HepG2 (cell line): ENCODE results near the gene OR10S1. TPM values are rescaled to one million over a fixed set of nuclear protein-coding genes. Genes with fewer than 3 reads are reported as not detected.

Experiments used
- ATAC-seq: fragments of 200-7000 bp; cut with Tn5 transposase; 3 replicates; pipeline ENCODE4 v1.9.1; 2020; ENCODE audit warnings: mild to moderate bottlenecking, moderate library complexity
- BruUV-seq: library from RNA; stranded (reverse); fragments of 400-500 nt; replicated peaks from 2 replicates; lab custom pipeline; 2021; lab: Mats Ljungman, UMichigan
- CTCF ChIA-PET: fragments of 300-600 bp; formaldehyde crosslinking; extraction: SDS; loops from one replicate; lab custom pipeline; 2021; ENCODE audit warnings: low total read pairs, inconsistent platforms, low intra/inter-chr PET ratio; lab: Yijun Ruan, JAX
- POLR2A ChIA-PET: fragments of 350-600 bp; sonication (Branson Sonifier 250); formaldehyde crosslinking; loops from one replicate; lab custom pipeline; 2020; ENCODE audit warnings: antibody characterized with exemption, inconsistent platforms; lab: Yijun Ruan, JAX
- DNase-seq: peaks from one replicate; pipeline ENCODE4 v3.0.0-alpha.2; 2015; ENCODE audit warnings: low spot score
- FAIRE-seq: peaks from 3 replicates; lab custom pipeline; 2011; peaks lifted over from hg19 to GRCh38; lab: Jason Lieb, UNC
- H2AFZ ChIP-seq: one replicate; pipeline ENCODE4 v1.6.1; 2011; ENCODE audit warnings: low read length, inconsistent platforms
- H3K27ac ChIP-seq: fragments of 300-600 bp; 3 replicates; pipeline ENCODE4 v1.8.0; 2011; ENCODE audit warnings: mixed run types, mild to moderate bottlenecking, mixed read lengths, low read length, inconsistent platforms; ENCODE audit not compliant: insufficient read depth; ENCODE audit errors: extremely low read length
- H3K27me3 ChIP-seq, 2 experiments: fragments of 200-600 bp in 1 of 2; 2 replicates in 1 of 2; 3 replicates in 1 of 2; pipeline versions ENCODE4 v1.6.0 to v1.8.0; 2011; ENCODE audit warnings: low read length in 2 of 2, mild to moderate bottlenecking in 2 of 2, moderate library complexity in 2 of 2, inconsistent platforms in 1 of 2; ENCODE audit not compliant: insufficient read depth in 2 of 2, control insufficient read depth in 1 of 2
- H3K36me3 ChIP-seq, 2 experiments: fragments of 200-600 bp in 1 of 2; replicated peaks in 1 of 2; 2 replicates in 1 of 2; 3 replicates in 1 of 2; pipeline versions ENCODE4 v1.5.1 to v1.8.0; 2011; ENCODE audit warnings: low read length in 2 of 2, inconsistent platforms in 1 of 2; ENCODE audit not compliant: insufficient read depth in 2 of 2, control insufficient read depth in 1 of 2
- H3K4me1 ChIP-seq: 2 replicates; pipeline ENCODE4 v1.5.1; 2012; ENCODE audit warnings: low read length, inconsistent platforms; ENCODE audit not compliant: insufficient read depth
- H3K4me2 ChIP-seq: 2 replicates; pipeline ENCODE4 v1.6.0; 2011; ENCODE audit warnings: low read depth, low read length, inconsistent platforms
- H3K4me3 ChIP-seq, 3 experiments: fragments of 200-600 bp in 1 of 3; sonication (generic), shearing (Covaris generic) in 1 of 3; replicated peaks in 1 of 3; 2 replicates each; pipeline ENCODE4 v1.5.1; 2011 to 2016; ENCODE audit warnings: low read length in 3 of 3, inconsistent platforms in 2 of 3, low read depth in 2 of 3, mild to moderate bottlenecking in 2 of 3, control low read depth in 1 of 3, mixed read lengths in 1 of 3; ENCODE audit not compliant: insufficient read depth in 1 of 3
- H3K79me2 ChIP-seq: one replicate; pipeline ENCODE4 v1.6.1; 2011; ENCODE audit warnings: low read length, inconsistent platforms; ENCODE audit not compliant: insufficient read depth
- H3K9ac ChIP-seq: 2 replicates; pipeline ENCODE4 v1.6.0; 2011; ENCODE audit warnings: mild to moderate bottlenecking, low read depth, low read length, inconsistent platforms; ENCODE audit not compliant: insufficient read depth
- H3K9me3 ChIP-seq: 2 replicates; pipeline ENCODE4 v1.5.1; 2012; ENCODE audit warnings: mild to moderate bottlenecking, low read length
- H4K20me1 ChIP-seq: 2 replicates; pipeline ENCODE4 v1.6.0; 2011; ENCODE audit warnings: inconsistent platforms, mild to moderate bottlenecking, low read length, moderate library complexity; ENCODE audit not compliant: insufficient read depth
- FOXK2 ChIP-seq: fragments of 450-650 bp; IDR thresholded peaks from 2 replicates; pipeline ENCODE4 v1.6.1; 2016
- GFI1 ChIP-seq: sonication (generic); formaldehyde crosslinking; IDR thresholded peaks from 2 replicates; pipeline ENCODE4 v1.5.0; 2020; ENCODE audit warnings: missing genetic modification reagents, mild to moderate bottlenecking, borderline replicate concordance
- HDAC1 ChIP-seq: sonication (generic); formaldehyde crosslinking; IDR thresholded peaks from 2 replicates; pipeline ENCODE4 v1.5.1; 2020; ENCODE audit warnings: mild to moderate bottlenecking, missing genetic modification reagents
- MIER3 ChIP-seq: IDR thresholded peaks from 2 replicates; pipeline ENCODE4 v1.6.1; 2016; ENCODE audit warnings: missing compliant biosample characterization, borderline replicate concordance
- MXD1 ChIP-seq: sonication (generic); formaldehyde crosslinking; IDR thresholded peaks from 2 replicates; pipeline ENCODE4 v1.4.0; 2020; ENCODE audit warnings: mild to moderate bottlenecking, missing genetic modification reagents
- PAX8 ChIP-seq: sonication (generic); formaldehyde crosslinking; IDR thresholded peaks from 2 replicates; pipeline ENCODE4 v1.8.0; 2022; ENCODE audit warnings: mild to moderate bottlenecking, missing genetic modification reagents, borderline replicate concordance
- ZNF703 ChIP-seq: sonication (generic); formaldehyde crosslinking; IDR thresholded peaks from 2 replicates; pipeline ENCODE4 v1.5.1; 2020; ENCODE audit warnings: missing genetic modification reagents, mild to moderate bottlenecking, moderate library complexity, borderline replicate concordance
- ZNF710 ChIP-seq: sonication (generic); formaldehyde crosslinking; IDR thresholded peaks from 2 replicates; pipeline ENCODE4 v1.5.0; 2020; ENCODE audit warnings: mild to moderate bottlenecking, missing genetic modification reagents, borderline replicate concordance
- WGBS: methylation state at CpG from one replicate; pipeline ENCODE4 v1.1.6; 2017; ENCODE audit warnings: low lambda C conversion rate; 5-methylcytosine and 5-hydroxymethylcytosine counted together
- in situ Hi-C: cut with HindIII; loops from 2 replicates; pipeline ENCODE4 v1.10.0; 2017; ENCODE audit warnings: low pct_unique_long_range_greater_than_20kb; ENCODE audit not compliant: extremely low pct_ligation_motif_present
- intact Hi-C: fragments of 100-400 bp; cut with micrococcal nuclease; formaldehyde crosslinking; loops from one replicate; pipeline ENCODE4 v1.10.0; 2022; ENCODE audit not compliant: unreplicated experiment
- polyA plus RNA-seq, 8 experiments: library from polyadenylated mRNA; depleted of rRNA in 3 of 8; stranded (reverse) in 7 of 8; unstranded in 1 of 8; fragments of >200 nt; fragmentation: Illumina TruSeq in 4 of 8; extraction: Trizol in 4 of 8; gene quantifications; 2 replicates each; pipeline versions ENCODE4 v1.2.1 to v1.2.3, GENCODE V29; 2011 to 2016; ENCODE audit warnings: low read depth in 4 of 8, missing spikeins in 1 of 8, mixed read lengths in 1 of 8; ENCODE audit not compliant: insufficient read depth in 1 of 8
- total RNA-seq, 5 experiments: library from RNA; depleted of rRNA; stranded (reverse); fragments of >200 nt; fragmentation: Illumina TruSeq; extraction: Trizol; gene quantifications; 2 replicates each; pipeline ENCODE4 v1.2.3, GENCODE V29; 2016; ENCODE audit warnings: low read depth in 1 of 5

The OR10S1 gene
- total and polyA plus RNA-seq, 2 of the 13 experiments (the other 11 are each of a cell fraction or from before 2014, with no cell fraction given) = not detected

- H3K4me2 ChIP-seq = no peak overlapping the region
- no peak overlapping the region for H2AFZ ChIP-seq
- 4% methylated on average over 5 of the region's 5 CpGs for WGBS
- ChIA-PET POLR2A (no interaction called here), CTCF (no interaction called here)
- FAIRE-seq = no peak
- H3K36me3 ChIP-seq = no peaks in the 10 kb centered on the region
- ATAC-seq = no peak
- H3K4me1 ChIP-seq = no peaks in the 10 kb centered on the region
- H3K9me3 ChIP-seq = peaks cover 9% of the 10 kb centered on the region
- H3K27me3 ChIP-seq = no peaks in the 10 kb centered on the region
- H4K20me1 ChIP-seq = no peaks in the 10 kb centered on the region
- no peak overlapping the region for H3K27ac ChIP-seq
- in situ Hi-C loops (no loop called here), intact Hi-C loops (no loop called here)
- DNase-seq = no peak
- no peak overlapping the region for H3K9ac ChIP-seq
- BruUV-seq = no TSS peak
- TF ChIP-seq ZNF710 (CRISPR knock-in tag) = no peak
- no peak for TF ChIP-seq FOXK2
- TF ChIP-seq ZNF703 (CRISPR knock-in tag) = no peak
- H3K4me3 ChIP-seq = no peak overlapping the region
- no peaks in the 10 kb centered on the region for H3K79me2 ChIP-seq
Observed at GRCh38 chr11:123979311-123979710, 1.7 kb upstream of the OR10S1 start.

GRCh38 chr11:123976770-123977560 lies 616 bp downstream of the OR10S1 start:
- POLR2A ChIA-PET = no interaction called here
- Histone ChIP-seq H3K79me2 (no peaks in the 10 kb centered on the region), H3K4me1 (no peaks in the 10 kb centered on the region), H4K20me1 (no peaks in the 10 kb centered on the region), H3K9me3 (0 out of 2 replicates have a peak, but pooled peaks cover 7% of the 10 kb centered on the region), H3K9ac (no peak overlapping the region), H3K4me2 (no peak overlapping the region), H2AFZ (no peak overlapping the region), H3K36me3 (no peaks in the 10 kb centered on the region), H3K27ac (no peak overlapping the region), H3K4me3 (no peak overlapping the region), H3K27me3 (no peaks in the 10 kb centered on the region)
- 32% methylated on average over 18 of the region's 18 CpGs for WGBS
- BruUV-seq = no TSS peak
- CTCF ChIA-PET = no interaction called here
- FAIRE-seq = no peak
- TF ChIP-seq HDAC1 = no peak
- no peak for TF ChIP-seq MIER3 (CRISPR knock-in tag)
- TF ChIP-seq MXD1 (CRISPR knock-in tag) = no peak
- no peak for TF ChIP-seq GFI1 (CRISPR knock-in tag)
- no peak for TF ChIP-seq PAX8 (CRISPR knock-in tag)
- no peak for DNase-seq
- intact Hi-C loops (no loop called here), in situ Hi-C loops (no loop called here)
- no peak for ATAC-seq
